Activated CD8-positive, alpha-beta T cell treated with anti-CD3 and anti-CD28 coated beads for 36 hours (primary cell): ENCODE data around the gene MCC. TPM values are rescaled to one million over a fixed set of nuclear protein-coding genes. Genes with fewer than 3 reads are reported as not detected.

ENCODE experiments used
- ATAC-seq: fragments of 200-7000 bp; cut with Tn5 transposase; one replicate; pipeline ENCODE4 v1.10.0; 2021; ENCODE audit warnings: mild to moderate bottlenecking, moderate library complexity
- CTCF ChIA-PET: fragments of 350-600 bp; sonication (Branson Sonifier 250); formaldehyde crosslinking; loops from one replicate; lab custom pipeline; 2021; ENCODE audit warnings: antibody characterized with exemption; lab: Charles Lee
- POLR2A ChIA-PET: fragments of 350-600 bp; sonication (Branson Sonifier 250); formaldehyde crosslinking; loops from one replicate; lab custom pipeline; 2021; ENCODE audit warnings: antibody characterized with exemption; lab: Charles Lee
- DNase-seq: peaks from one replicate; pipeline ENCODE4 v3.0.0-alpha.2; 2020
- H3K27ac Mint-ChIP-seq: one replicate; pipeline ENCODE4 v1.8.0; 2021; ENCODE audit warnings: mild to moderate bottlenecking, mixed read lengths
- H3K27me3 Mint-ChIP-seq: one replicate; pipeline ENCODE4 v1.8.0; 2021; ENCODE audit warnings: mixed read lengths
- H3K36me3 Mint-ChIP-seq: one replicate; pipeline ENCODE4 v1.8.0; 2021; ENCODE audit warnings: low read depth, mixed read lengths
- H3K4me1 Mint-ChIP-seq: one replicate; pipeline ENCODE4 v1.8.0; 2021; ENCODE audit warnings: low read depth, mixed read lengths
- H3K4me3 Mint-ChIP-seq: one replicate; pipeline ENCODE4 v1.8.0; 2021; ENCODE audit warnings: mild to moderate bottlenecking, moderate library complexity, mixed read lengths
- H3K9me3 Mint-ChIP-seq: one replicate; pipeline ENCODE4 v1.8.0; 2021; ENCODE audit warnings: mixed read lengths
- CTCF ChIP-seq: fragments of 200-600 bp; IDR thresholded peaks from one replicate; pipeline ENCODE4 v1.8.0; 2022; ENCODE audit warnings: antibody characterized with exemption, mild to moderate bottlenecking
- intact Hi-C: fragments of 100-400 bp; cut with micrococcal nuclease; formaldehyde crosslinking; loops from one replicate; pipeline ENCODE4 v1.10.0; 2022
- total RNA-seq, 2 experiments: library from RNA; stranded (reverse); gene quantifications; one replicate each; pipeline ENCODE4 v1.2.3, GENCODE V29; 2021

Gene MCC
- total RNA-seq, 2 experiments from 2014 or later = 4.9 to 5.4 TPM

DNA sequence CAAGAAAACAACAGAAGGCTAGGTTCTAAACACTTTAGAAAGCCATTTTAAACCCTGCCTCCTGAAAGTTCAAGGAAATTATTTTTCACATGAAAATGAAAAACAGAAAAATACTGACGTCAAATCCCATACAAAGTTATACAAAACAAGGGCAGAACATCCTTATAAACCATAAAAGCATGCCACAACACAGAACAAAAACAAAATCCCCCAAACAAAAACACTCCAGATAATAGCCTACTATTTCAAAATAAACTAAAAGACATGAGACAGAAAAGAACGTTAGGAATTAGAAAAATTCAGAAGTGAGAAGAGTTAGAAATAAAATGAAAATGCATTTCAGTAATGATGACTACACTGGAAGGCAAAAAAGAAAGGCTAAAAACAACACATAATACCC, 338.0 kb downstream of the MCC start:
- DNase-seq (no peak), ATAC-seq (no peak)
- Mint-ChIP-seq H3K27me3 (no peaks in the 10 kb centered on the region), H3K36me3 (no peaks in the 10 kb centered on the region), H3K4me1 (peaks cover 11% of the 10 kb centered on the region), H3K9me3 (no peaks in the 10 kb centered on the region), H3K27ac (no peak overlapping the region), H3K4me3 (no peak overlapping the region)
- CTCF ChIA-PET = no interaction called here
- TF ChIP-seq CTCF = no peak
- intact Hi-C loops = no loop called here
- POLR2A ChIA-PET = no interaction called here

- CTCF ChIA-PET = interaction anchor here (0.9 kb wide), 1 partner anchor 22 kb away, joined by 3 read pairs; no protein-coding TSS in a partner anchor
- no peaks in the 10 kb centered on the region for H3K9me3 Mint-ChIP-seq
- H3K4me3 Mint-ChIP-seq = no peak overlapping the region
- no peak for TF ChIP-seq CTCF
- no peak for ATAC-seq
- intact Hi-C loops = no loop called here
- H3K27me3 Mint-ChIP-seq = no peaks in the 10 kb centered on the region
- peaks cover 4% of the 10 kb centered on the region for H3K4me1 Mint-ChIP-seq
- H3K36me3 Mint-ChIP-seq = no peaks in the 10 kb centered on the region
- DNase-seq = no peak
- POLR2A ChIA-PET = no interaction called here
- H3K27ac Mint-ChIP-seq = no peak overlapping the region
Observed at GRCh38 chr5:113147537-113147936, 340.7 kb downstream of the MCC start.

GRCh38 chr5:113147101-113147508, 341.1 kb downstream of the MCC start:
- CTCF ChIA-PET = no interaction called here

DNA sequence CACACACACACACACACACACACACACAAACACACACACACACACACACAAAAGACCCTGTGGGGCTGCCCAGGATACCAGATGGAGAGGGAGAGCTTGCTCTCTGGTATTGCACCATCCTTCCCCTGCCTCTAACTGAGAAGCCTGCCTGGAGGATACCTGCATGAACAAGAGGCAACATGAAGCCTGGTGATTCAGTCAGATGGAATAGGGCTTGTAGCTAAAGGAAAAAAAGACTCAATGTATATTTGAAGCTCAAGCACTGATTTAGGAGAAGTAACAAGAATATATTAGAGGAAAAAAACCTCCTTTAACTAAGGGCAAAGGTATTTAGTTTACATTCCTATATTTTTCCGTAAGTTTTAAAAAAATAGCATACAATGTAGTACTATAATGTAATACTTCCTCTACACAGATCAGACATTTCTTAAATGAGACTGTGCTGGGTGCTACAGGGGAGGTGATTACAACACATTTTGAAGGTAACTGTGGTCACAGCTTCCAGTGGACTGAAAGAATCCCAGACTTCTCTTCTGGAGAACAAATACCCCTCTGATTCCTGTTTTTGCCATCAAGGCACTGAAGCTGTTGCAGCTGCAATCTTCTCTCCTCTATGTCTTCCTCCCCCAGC, 342.4 kb downstream of the MCC start:
- Mint-ChIP-seq H3K4me1 (peaks cover 3% of the 10 kb centered on the region), H3K27me3 (no peaks in the 10 kb centered on the region), H3K4me3 (no peak overlapping the region), H3K27ac (no peak overlapping the region), H3K9me3 (no peaks in the 10 kb centered on the region), H3K36me3 (no peaks in the 10 kb centered on the region)
- CTCF ChIA-PET = interaction anchor here (1.0 to 1.8 kb wide), 2 partner anchors 150 to 184 kb away, joined by 3 to 4 read pairs; no protein-coding TSS in a partner anchor
- no peak for ATAC-seq
- no peak for DNase-seq
- POLR2A ChIA-PET = interaction anchor here (0.7 kb wide), 1 partner anchor 32 kb away, joined by 3 read pairs; no protein-coding TSS in a partner anchor
- intact Hi-C loops = no loop called here
- TF ChIP-seq CTCF = no peak

More at GRCh38 chr5:113147101-113147508, 341.1 kb downstream of the MCC start:
- Mint-ChIP-seq H3K4me1 (peaks cover 3% of the 10 kb centered on the region), H3K36me3 (no peaks in the 10 kb centered on the region), H3K27ac (no peak overlapping the region), H3K4me3 (no peak overlapping the region), H3K27me3 (no peaks in the 10 kb centered on the region), H3K9me3 (no peaks in the 10 kb centered on the region)
- DNase-seq = no peak
- intact Hi-C loops = no loop called here
- no peak for TF ChIP-seq CTCF
- ATAC-seq = no peak
- POLR2A ChIA-PET = no interaction called here

- intact Hi-C loops = no loop called here
Observed at GRCh38 chr5:113142186-113142585, 346.1 kb downstream of the MCC start.

More at GRCh38 chr5:113142186-113142585, 346.1 kb downstream of the MCC start:
- H3K36me3 Mint-ChIP-seq = no peaks in the 10 kb centered on the region
- TF ChIP-seq CTCF = no peak
- H3K27ac Mint-ChIP-seq = no peak overlapping the region
- H3K4me1 Mint-ChIP-seq = no peaks in the 10 kb centered on the region
- no peak overlapping the region for H3K4me3 Mint-ChIP-seq
- ChIA-PET POLR2A (no interaction called here), CTCF (no interaction called here)
- no peaks in the 10 kb centered on the region for H3K27me3 Mint-ChIP-seq
- H3K9me3 Mint-ChIP-seq = no peaks in the 10 kb centered on the region
- ATAC-seq = no peak
- no peak for DNase-seq
